A549 (cell line): ENCODE data around the gene DIP2C.

ENCODE experiments used
- BHLHE40 ChIP-seq: IDR thresholded peaks from 2 replicates; pipeline ENCODE4 v1.6.1; 2012; ENCODE audit warnings: low read depth, low read length, inconsistent platforms
- CEBPB ChIP-seq, 2 experiments: fragments of >200 bp in 1 of 2; sonication (Bioruptor Twin) in 1 of 2; formaldehyde crosslinking in 1 of 2; IDR thresholded peaks; 2 replicates each; pipeline ENCODE4 v1.6.1; 2012 to 2016
- CHD2 ChIP-seq: fragments of 150-350 bp; IDR thresholded peaks from 2 replicates; pipeline ENCODE4 v1.6.1; 2014; ENCODE audit warnings: low read length; ENCODE audit not compliant: partially characterized antibody
- EP300 ChIP-seq, 2 experiments: fragments of >200 bp; sonication (Bioruptor Twin); formaldehyde crosslinking; IDR thresholded peaks; 2 replicates in 1 of 2; 3 replicates in 1 of 2; pipeline ENCODE4 v1.6.1; 2016 to 2017
- KDM1A ChIP-seq: fragments of 200-600 bp; sonication (generic); IDR thresholded peaks from 2 replicates; pipeline ENCODE4 v1.6.1; 2016; ENCODE audit warnings: low read depth, mild to moderate bottlenecking
- NR3C1 ChIP-seq: fragments of >200 bp; sonication (Bioruptor Twin); formaldehyde crosslinking; IDR thresholded peaks from 3 replicates; pipeline ENCODE4 v1.6.1; 2017
- POLR2A ChIP-seq: IDR thresholded peaks from 2 replicates; pipeline ENCODE4 v1.6.1; 2012; ENCODE audit warnings: mild to moderate bottlenecking, low read length
- SREBF2 ChIP-seq: fragments of 450-650 bp; IDR thresholded peaks from 2 replicates; pipeline ENCODE4 v1.6.1; 2014; ENCODE audit warnings: mild to moderate bottlenecking, moderate library complexity
- TF ChIP-seq, protein P1 (sequence below): fragments of >200 bp; sonication (Bioruptor Twin); formaldehyde crosslinking; IDR thresholded peaks from 3 replicates; pipeline ENCODE4 v1.5.1; 2016
- TF ChIP-seq, protein P2 (sequence below): fragments of 450-650 bp; IDR thresholded peaks from 2 replicates; pipeline ENCODE4 v1.6.1; 2014; ENCODE audit warnings: antibody characterized with exemption
- TF ChIP-seq, protein P3 (sequence below): fragments of 250-450 bp; sonication (Bioruptor Pico); IDR thresholded peaks from 2 replicates; pipeline ENCODE4 v1.5.0; 2021; ENCODE audit warnings: mild to moderate bottlenecking, moderate library complexity, borderline replicate concordance

DNA sequence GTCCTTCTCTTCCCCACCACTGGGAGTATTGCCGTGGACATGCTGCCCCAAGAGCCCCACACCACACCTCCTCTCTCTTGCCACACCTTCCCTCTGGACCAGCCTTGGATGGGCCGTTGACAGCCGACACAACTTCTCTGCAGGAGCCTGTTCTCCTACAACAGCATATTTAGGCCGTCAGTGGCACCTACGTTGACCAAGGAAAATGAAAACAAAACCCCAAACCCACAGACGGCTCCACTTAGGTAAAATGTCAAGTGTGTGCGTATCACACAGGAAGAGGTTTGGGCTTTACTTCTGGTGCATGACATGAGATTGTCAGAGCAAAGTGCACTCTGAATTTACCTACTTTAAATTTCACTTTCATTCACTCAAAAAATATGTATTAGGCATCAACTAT lies 307.7 kb downstream of the DIP2C start:
- no peak for TF ChIP-seq BHLHE40
- no peak for TF ChIP-seq CHD2
- TF ChIP-seq POLR2A = no peak
- TF ChIP-seq, protein P1, sequence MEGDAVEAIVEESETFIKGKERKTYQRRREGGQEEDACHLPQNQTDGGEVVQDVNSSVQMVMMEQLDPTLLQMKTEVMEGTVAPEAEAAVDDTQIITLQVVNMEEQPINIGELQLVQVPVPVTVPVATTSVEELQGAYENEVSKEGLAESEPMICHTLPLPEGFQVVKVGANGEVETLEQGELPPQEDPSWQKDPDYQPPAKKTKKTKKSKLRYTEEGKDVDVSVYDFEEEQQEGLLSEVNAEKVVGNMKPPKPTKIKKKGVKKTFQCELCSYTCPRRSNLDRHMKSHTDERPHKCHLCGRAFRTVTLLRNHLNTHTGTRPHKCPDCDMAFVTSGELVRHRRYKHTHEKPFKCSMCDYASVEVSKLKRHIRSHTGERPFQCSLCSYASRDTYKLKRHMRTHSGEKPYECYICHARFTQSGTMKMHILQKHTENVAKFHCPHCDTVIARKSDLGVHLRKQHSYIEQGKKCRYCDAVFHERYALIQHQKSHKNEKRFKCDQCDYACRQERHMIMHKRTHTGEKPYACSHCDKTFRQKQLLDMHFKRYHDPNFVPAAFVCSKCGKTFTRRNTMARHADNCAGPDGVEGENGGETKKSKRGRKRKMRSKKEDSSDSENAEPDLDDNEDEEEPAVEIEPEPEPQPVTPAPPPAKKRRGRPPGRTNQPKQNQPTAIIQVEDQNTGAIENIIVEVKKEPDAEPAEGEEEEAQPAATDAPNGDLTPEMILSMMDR = no peak
- TF ChIP-seq, protein P2, sequence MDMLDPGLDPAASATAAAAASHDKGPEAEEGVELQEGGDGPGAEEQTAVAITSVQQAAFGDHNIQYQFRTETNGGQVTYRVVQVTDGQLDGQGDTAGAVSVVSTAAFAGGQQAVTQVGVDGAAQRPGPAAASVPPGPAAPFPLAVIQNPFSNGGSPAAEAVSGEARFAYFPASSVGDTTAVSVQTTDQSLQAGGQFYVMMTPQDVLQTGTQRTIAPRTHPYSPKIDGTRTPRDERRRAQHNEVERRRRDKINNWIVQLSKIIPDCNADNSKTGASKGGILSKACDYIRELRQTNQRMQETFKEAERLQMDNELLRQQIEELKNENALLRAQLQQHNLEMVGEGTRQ = no peak
- TF ChIP-seq, protein P3, sequence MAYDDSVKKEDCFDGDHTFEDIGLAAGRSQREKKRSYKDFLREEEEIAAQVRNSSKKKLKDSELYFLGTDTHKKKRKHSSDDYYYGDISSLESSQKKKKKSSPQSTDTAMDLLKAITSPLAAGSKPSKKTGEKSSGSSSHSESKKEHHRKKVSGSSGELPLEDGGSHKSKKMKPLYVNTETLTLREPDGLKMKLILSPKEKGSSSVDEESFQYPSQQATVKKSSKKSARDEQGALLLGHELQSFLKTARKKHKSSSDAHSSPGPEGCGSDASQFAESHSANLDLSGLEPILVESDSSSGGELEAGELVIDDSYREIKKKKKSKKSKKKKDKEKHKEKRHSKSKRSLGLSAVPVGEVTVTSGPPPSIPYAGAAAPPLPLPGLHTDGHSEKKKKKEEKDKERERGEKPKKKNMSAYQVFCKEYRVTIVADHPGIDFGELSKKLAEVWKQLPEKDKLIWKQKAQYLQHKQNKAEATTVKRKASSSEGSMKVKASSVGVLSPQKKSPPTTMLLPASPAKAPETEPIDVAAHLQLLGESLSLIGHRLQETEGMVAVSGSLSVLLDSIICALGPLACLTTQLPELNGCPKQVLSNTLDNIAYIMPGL (CRISPR knock-in tag) = no peak
- no peak for TF ChIP-seq KDM1A
- TF ChIP-seq EP300 (IDR thresholded peaks at IDR 0.05) = no peak
- TF ChIP-seq NR3C1 = no peak
- TF ChIP-seq SREBF2 = no peak
- TF ChIP-seq CEBPB (IDR thresholded peaks at IDR 0.05) = no peak
